Peyer's patch (tissue), 4 donors: Measurements from ENCODE around the gene ANKRD45. TPM values are rescaled to one million over a fixed set of nuclear protein-coding genes. Genes with fewer than 3 reads are reported as not detected.
"Not testable (repeated sequence)": the region's sequence is repeated elsewhere in the genome, so short reads cannot be mapped to it uniquely, and the experiment has no call there.

Source experiments
- DNase-seq, 3 donors: peaks; one replicate each; pipeline ENCODE4 v3.0.0-alpha.2; 2017 to 2019
- H3K27ac ChIP-seq, 4 donors: fragments of 200-600 bp; sonication (generic); one replicate each; pipeline ENCODE4 v1.5.1; 2016 to 2019
- H3K27me3 ChIP-seq, 2 donors: fragments of 200-600 bp; sonication (generic); one replicate each; pipeline ENCODE4 v1.5.1; 2019
- H3K36me3 ChIP-seq, 3 donors: fragments of 200-600 bp; sonication (generic); one replicate each; pipeline ENCODE4 v1.5.1; 2016 to 2019
- H3K4me1 ChIP-seq, 4 donors: fragments of 200-600 bp; sonication (generic); one replicate each; pipeline ENCODE4 v1.5.1; 2016 to 2019
- H3K4me3 ChIP-seq, 4 donors: fragments of 200-600 bp; sonication (generic); 1 replicate in 3 of 4; 2 replicates in 1 of 4; pipeline ENCODE4 v1.5.1; 2016 to 2019; ENCODE audit warnings: mild to moderate bottlenecking in 1 of 4
- H3K9me3 ChIP-seq, 4 donors: fragments of 200-600 bp; sonication (generic); one replicate each; pipeline ENCODE4 v1.5.1; 2016 to 2019; ENCODE audit warnings: mild to moderate bottlenecking in 1 of 4
- CTCF ChIP-seq, 6 experiments: fragments of 450-650 bp in 4 of 6; fragments of 200-600 bp in 2 of 6; sonication (generic) in 1 of 6; IDR thresholded peaks; one replicate each; pipeline ENCODE4 v1.5.1; 2017 to 2019; ENCODE audit warnings: antibody characterized with exemption in 6 of 6, mild to moderate bottlenecking in 3 of 6, moderate library complexity in 1 of 6
- POLR2A ChIP-seq, 2 donors: fragments of 450-650 bp; IDR thresholded peaks; one replicate each; pipeline ENCODE4 v1.5.1; 2017; ENCODE audit warnings: antibody characterized with exemption in 2 of 2, mild to moderate bottlenecking in 2 of 2, moderate library complexity in 2 of 2
- total RNA-seq, 4 donors: library from RNA; depleted of rRNA; stranded (reverse); fragments of >200 nt; gene quantifications; one replicate each; pipeline ENCODE4 v1.1.0, GENCODE V29; 2016

The ANKRD45 gene
- total RNA-seq, 4 donors from 2014 or later: not detected

- no peak overlapping the region for H3K27ac ChIP-seq
- H3K4me1 ChIP-seq: no peaks in the 10 kb centered on the region
- no peaks in the 10 kb centered on the region for H3K36me3 ChIP-seq
- TF ChIP-seq POLR2A (IDR thresholded peaks at IDR 0.05) (no peak), CTCF (IDR thresholded peaks at IDR 0.05) (no peak)
- no peak overlapping the region for H3K4me3 ChIP-seq
- H3K27me3 ChIP-seq: no peaks in the 10 kb centered on the region
- H3K9me3 ChIP-seq: no peaks in the 10 kb centered on the region
- no peak for DNase-seq
Observed at GRCh38 chr1:173638043-173639021, 31.3 kb downstream of the ANKRD45 start.

GRCh38 chr1:173637236-173638042, 32.2 kb downstream of the ANKRD45 start:
- not testable (repeated sequence) for H3K27me3 ChIP-seq, H3K4me1 ChIP-seq, H3K4me3 ChIP-seq, H3K27ac ChIP-seq, DNase-seq, H3K9me3 ChIP-seq, H3K36me3 ChIP-seq

GRCh38 chr1:173635116-173635515, 34.5 kb downstream of the ANKRD45 start, which contains the start of gene TEX50:
Gene TEX50 (plus strand): TSS chr1:173635338. CDS start chr1:173635522, 184 bp downstream.
- no peak for TF ChIP-seq CTCF (IDR thresholded peaks at IDR 0.05)
- no peak for TF ChIP-seq POLR2A (IDR thresholded peaks at IDR 0.05)
- H3K27ac ChIP-seq: no peak within 1 kb of the TSS
- H3K9me3 ChIP-seq: no peaks in the 10 kb centered on the region
- DNase-seq: no peak
- H3K27me3 ChIP-seq: no peaks in the 10 kb centered on the region
- no peak within 1 kb of the TSS for H3K4me3 ChIP-seq
- no peaks in the 10 kb centered on the region for H3K4me1 ChIP-seq
- H3K36me3 ChIP-seq: no peaks in the 10 kb centered on the region

- TF ChIP-seq CTCF (IDR thresholded peaks at IDR 0.05) (no peak), POLR2A (IDR thresholded peaks at IDR 0.05) (no peak)
- no peaks in the 10 kb centered on the region for H3K27me3 ChIP-seq
- no peak for DNase-seq
- no peak overlapping the region for H3K4me3 ChIP-seq
- no peaks in the 10 kb centered on the region for H3K4me1 ChIP-seq
- no peaks in the 10 kb centered on the region for H3K9me3 ChIP-seq
- no peak overlapping the region for H3K27ac ChIP-seq
- no peaks in the 10 kb centered on the region for H3K36me3 ChIP-seq
Observed at GRCh38 chr1:173628888-173629287, 40.8 kb downstream of the ANKRD45 start.

- DNase-seq: no peak
- H3K9me3 ChIP-seq: no peaks in the 10 kb centered on the region
- no peaks in the 10 kb centered on the region for H3K27me3 ChIP-seq
- no peaks in the 10 kb centered on the region for H3K36me3 ChIP-seq
- H3K27ac ChIP-seq: no peak overlapping the region
- no peak overlapping the region for H3K4me3 ChIP-seq
- TF ChIP-seq CTCF (IDR thresholded peaks at IDR 0.05): no peak
- no peak for TF ChIP-seq POLR2A (IDR thresholded peaks at IDR 0.05)
- no peaks in the 10 kb centered on the region for H3K4me1 ChIP-seq
Observed at GRCh38 chr1:173627269-173627668, 42.4 kb downstream of the ANKRD45 start.

- no peaks in the 10 kb centered on the region for H3K4me1 ChIP-seq
- H3K9me3 ChIP-seq: peaks cover 0 to 4% (median 0%) of the 10 kb centered on the region in 4 donors
- no peaks in the 10 kb centered on the region for H3K36me3 ChIP-seq
- no peak for DNase-seq
- no peak overlapping the region for H3K27ac ChIP-seq
- TF ChIP-seq POLR2A (IDR thresholded peaks at IDR 0.05) (no peak), CTCF (IDR thresholded peaks at IDR 0.05) (no peak)
- no peaks in the 10 kb centered on the region for H3K27me3 ChIP-seq
- no peak overlapping the region for H3K4me3 ChIP-seq
Observed at GRCh38 chr1:173616859-173617258, 52.8 kb downstream of the ANKRD45 start.

GRCh38 chr1:173613086-173613485, 56.6 kb downstream of the ANKRD45 start:
- H3K4me3 ChIP-seq, H3K9me3 ChIP-seq, H3K27me3 ChIP-seq, H3K27ac ChIP-seq, H3K4me1 ChIP-seq, H3K36me3 ChIP-seq, DNase-seq: not testable (repeated sequence)
